GM21526 (cell line): ENCODE measurements around the gene GGCT.

ENCODE experiments used
- ATAC-seq: cut with Tn5 transposase; IDR thresholded peaks from one replicate; pipeline ENCODE4 v1.9.1; 2021; ENCODE audit warnings: moderate library complexity; ENCODE audit not compliant: unreplicated experiment, low FRiP score

The GGCT gene

GRCh38 chr7:30465046-30465810, 39.4 kb downstream of the GGCT start:
- no peak for ATAC-seq

GRCh38 chr7:30464231-30464671, 40.4 kb downstream of the GGCT start:
- ATAC-seq: no peak

GRCh38 chr7:30463405-30464145, 41.1 kb downstream of the GGCT start:
- ATAC-seq: peak; percentile 80

GRCh38 chr7:30462179-30462578, 42.5 kb downstream of the GGCT start:
- no peak for ATAC-seq

- ATAC-seq: no peak
Measured at GRCh38 chr7:30460246-30460633, 44.4 kb downstream of the GGCT start.

- no peak for ATAC-seq
Measured at GRCh38 chr7:30459591-30460245, 44.9 kb downstream of the GGCT start.

- ATAC-seq: no peak
Measured at GRCh38 chr7:30458311-30458710, 46.3 kb downstream of the GGCT start.

- no peak for ATAC-seq
Measured at GRCh38 chr7:30453921-30454320, 50.7 kb downstream of the GGCT start.

- ATAC-seq: no peak
Measured at GRCh38 chr7:30453016-30453415, 51.6 kb downstream of the GGCT start.

- no peak for ATAC-seq
Measured at GRCh38 chr7:30452280-30452930, 52.2 kb downstream of the GGCT start.

GRCh38 chr7:30451539-30452279, 52.9 kb downstream of the GGCT start:
- no peak for ATAC-seq

- no peak for ATAC-seq
Measured at GRCh38 chr7:30450983-30451497, 53.6 kb downstream of the GGCT start.

- ATAC-seq: no peak
Measured at GRCh38 chr7:30450240-30450982, 54.2 kb downstream of the GGCT start.

GRCh38 chr7:30448461-30449189, 56.0 kb downstream of the GGCT start:
- no peak for ATAC-seq

- ATAC-seq: no peak
Measured at GRCh38 chr7:30447466-30447865, 57.2 kb downstream of the GGCT start.
